Psoas muscle (tissue), 8 donors: Measurements from ENCODE around the gene ZNF621. TPM values are rescaled to one million over a fixed set of nuclear protein-coding genes. Genes with fewer than 3 reads are reported as not detected.

Source experiments
- ATAC-seq, 4 donors: fragments of 200-7000 bp; cut with Tn5 transposase; one replicate each; pipeline ENCODE4 v1.9.1; 2020; ENCODE audit warnings: moderate library complexity in 3 of 4, mild to moderate bottlenecking in 2 of 4
- DNase-seq, 2 donors: peaks; one replicate each; pipeline ENCODE4 v3.0.0-alpha.2; 2020
- H3K27ac ChIP-seq: fragments of 200-600 bp; one replicate; pipeline ENCODE4 v1.8.0; 2022
- H3K27me3 ChIP-seq, 3 donors: fragments of 200-600 bp in 1 of 3; one replicate each; pipeline versions ENCODE4 v1.6.1 to v1.8.0; 2013 to 2022; ENCODE audit warnings: low read length in 2 of 3, mild to moderate bottlenecking in 2 of 3, moderate library complexity in 1 of 3; ENCODE audit not compliant: insufficient read depth in 3 of 3
- H3K36me3 ChIP-seq, 2 donors: fragments of 200-600 bp in 1 of 2; one replicate each; pipeline versions ENCODE4 v1.6.1 to v1.8.0; 2013 to 2022; ENCODE audit warnings: low read depth in 1 of 2, mild to moderate bottlenecking in 1 of 2, moderate library complexity in 1 of 2; ENCODE audit not compliant: insufficient read depth in 1 of 2
- H3K4me1 ChIP-seq: fragments of 200-600 bp; one replicate; pipeline ENCODE4 v1.8.0; 2022
- H3K4me3 ChIP-seq: fragments of 200-600 bp; one replicate; pipeline ENCODE4 v1.8.0; 2022; ENCODE audit warnings: mild to moderate bottlenecking
- H3K9me3 ChIP-seq: fragments of 200-600 bp; one replicate; pipeline ENCODE4 v1.8.0; 2022
- WGBS, 3 donors: extraction: QIAGEN DNeasy Blood & Tissue Kit; methylation state at CpG; one replicate each; pipeline versions ENCODE4 v1.1.6 to v1.1.7; 2013; 5-methylcytosine and 5-hydroxymethylcytosine counted together
- intact Hi-C, 2 donors: fragments of 100-400 bp; cut with DNase I; formaldehyde crosslinking; loops; one replicate each; pipeline versions ENCODE4 v1.11.0 to v1.14.2; 2022
- polyA plus RNA-seq, 3 donors: library from polyadenylated mRNA; stranded (reverse); fragments of 200-250 nt; gene quantifications; one replicate each; pipeline ENCODE4 v1.2.3, GENCODE V29; 2013
- total RNA-seq, 4 donors: library from RNA; stranded (reverse); fragmentation: NEBNext Ultra II Directional in 2 of 4; extraction: Animal tissue kit (Norgen Biotek cat#: 25700) in 2 of 4; gene quantifications; one replicate each; pipeline versions ENCODE4 v1.2.1 to v1.2.4, GENCODE V29; 2021 to 2023
- TF ChIP-seq, protein P1 (sequence below): fragments of 200-600 bp; IDR thresholded peaks from one replicate; pipeline ENCODE4 v1.8.0; 2022; ENCODE audit warnings: antibody characterized with exemption
- donor health status: healthy with polysubstance abuse.
- donor health status: DM: no; HTN: no; CAD: no; lungs with moderate emphysema.
- donor health status: Bipolar disorder and iron deficiency.
- donor health status: healthy.
- donor health status: DM: yes; HTN: yes; CAD: no.
- donor health status: DM: no; HTN: no; CAD: no.
- donor health status: DM: no; HTN: no; CAD: no.
- donor health status: DM: yes; HTN: yes; CAD: no.

The ZNF621 gene
- total and polyA plus RNA-seq, 7 donors, result 5.4 to 9.9 (median 9.1) TPM

DNA sequence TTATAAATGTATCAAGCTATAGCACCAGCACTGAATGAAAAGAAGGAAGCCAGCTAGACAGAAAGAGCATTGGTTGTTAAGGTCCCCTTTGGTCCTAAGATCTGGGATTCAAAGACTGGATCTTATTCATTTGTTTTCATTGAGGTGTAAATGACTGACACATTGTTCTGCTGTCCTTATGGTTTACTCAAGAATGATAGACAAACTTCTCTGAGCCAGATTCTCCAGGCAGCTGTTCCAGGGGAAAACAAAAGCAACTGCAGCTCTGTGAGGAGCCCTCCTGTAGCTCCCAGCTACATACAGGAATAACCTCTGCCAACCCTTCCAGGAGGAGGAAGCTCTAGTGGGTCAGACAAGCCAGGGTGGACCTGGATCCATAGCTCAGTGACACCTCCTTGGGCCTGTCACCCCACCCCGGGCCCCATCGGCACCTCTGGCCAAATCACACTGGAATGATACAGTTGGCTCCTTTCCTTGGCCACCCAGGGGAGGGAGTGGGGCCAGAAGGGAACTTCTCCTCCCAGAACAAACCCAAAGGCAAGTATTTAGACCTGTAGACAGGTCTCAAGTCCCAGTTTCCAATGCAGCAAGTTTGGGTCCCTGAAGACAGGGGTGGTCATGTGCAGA, 57.8 kb downstream of the ZNF621 start:
- WGBS, 3 donors, result 11 to 24% (median 12%) methylated on average over 2 of the region's 2 CpGs
- intact Hi-C loops, result loop anchor here (5.0 to 10.0 kb wide), 7 partner anchors 192 to 1512 kb away; partner anchors contain the start of gene TRAK1 (in 1 of the 2)

DNA sequence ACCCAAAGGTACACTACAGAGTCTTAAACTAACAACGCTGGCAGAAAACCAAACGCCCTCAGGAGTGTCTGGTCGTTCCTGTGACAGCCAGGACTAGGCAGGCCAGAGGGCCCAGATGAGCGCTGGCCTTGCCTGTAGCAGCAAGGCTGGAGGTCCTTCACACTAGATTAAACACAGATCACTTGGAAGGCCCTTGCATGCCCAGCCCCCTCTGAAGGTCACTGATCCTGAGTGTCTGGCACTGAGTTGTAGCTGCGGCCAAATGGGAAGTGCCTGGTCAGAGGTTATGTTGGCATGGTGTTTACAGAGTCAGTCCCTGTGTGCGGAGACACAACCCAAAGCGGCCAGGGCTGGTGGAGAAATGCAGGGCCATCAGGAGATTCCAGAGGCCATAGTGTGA, 58.9 kb downstream of the ZNF621 start:
- DNase-seq (no peak), ATAC-seq (no peak)
- Histone ChIP-seq H3K9me3 (no peaks in the 10 kb centered on the region), H3K27me3 (no peaks in the 10 kb centered on the region), H3K4me3 (no peak overlapping the region), H3K27ac (no peak overlapping the region), H3K4me1 (no peaks in the 10 kb centered on the region), H3K36me3 (no peaks in the 10 kb centered on the region)
- TF ChIP-seq, protein P1, sequence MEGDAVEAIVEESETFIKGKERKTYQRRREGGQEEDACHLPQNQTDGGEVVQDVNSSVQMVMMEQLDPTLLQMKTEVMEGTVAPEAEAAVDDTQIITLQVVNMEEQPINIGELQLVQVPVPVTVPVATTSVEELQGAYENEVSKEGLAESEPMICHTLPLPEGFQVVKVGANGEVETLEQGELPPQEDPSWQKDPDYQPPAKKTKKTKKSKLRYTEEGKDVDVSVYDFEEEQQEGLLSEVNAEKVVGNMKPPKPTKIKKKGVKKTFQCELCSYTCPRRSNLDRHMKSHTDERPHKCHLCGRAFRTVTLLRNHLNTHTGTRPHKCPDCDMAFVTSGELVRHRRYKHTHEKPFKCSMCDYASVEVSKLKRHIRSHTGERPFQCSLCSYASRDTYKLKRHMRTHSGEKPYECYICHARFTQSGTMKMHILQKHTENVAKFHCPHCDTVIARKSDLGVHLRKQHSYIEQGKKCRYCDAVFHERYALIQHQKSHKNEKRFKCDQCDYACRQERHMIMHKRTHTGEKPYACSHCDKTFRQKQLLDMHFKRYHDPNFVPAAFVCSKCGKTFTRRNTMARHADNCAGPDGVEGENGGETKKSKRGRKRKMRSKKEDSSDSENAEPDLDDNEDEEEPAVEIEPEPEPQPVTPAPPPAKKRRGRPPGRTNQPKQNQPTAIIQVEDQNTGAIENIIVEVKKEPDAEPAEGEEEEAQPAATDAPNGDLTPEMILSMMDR, result no peak
- 85 to 90% (median 88%) methylated on average over 7 of the region's 7 CpGs for WGBS, 3 donors
- intact Hi-C loops, result loop anchor here (5.0 to 10.0 kb wide), 7 partner anchors 191 to 1511 kb away; partner anchors contain the start of gene TRAK1 (in 1 of the 2)

More for the DNA sequence above, 57.8 kb downstream of the ZNF621 start:
- H3K27me3 ChIP-seq, result no peaks in the 10 kb centered on the region
- TF ChIP-seq, protein P1, result no peak
- H3K27ac ChIP-seq, result no peak overlapping the region
- DNase-seq (no peak), ATAC-seq (no peak)
- no peaks in the 10 kb centered on the region for H3K4me1 ChIP-seq
- H3K36me3 ChIP-seq, result no peaks in the 10 kb centered on the region
- H3K9me3 ChIP-seq, result no peaks in the 10 kb centered on the region
- H3K4me3 ChIP-seq, result no peak overlapping the region

DNA sequence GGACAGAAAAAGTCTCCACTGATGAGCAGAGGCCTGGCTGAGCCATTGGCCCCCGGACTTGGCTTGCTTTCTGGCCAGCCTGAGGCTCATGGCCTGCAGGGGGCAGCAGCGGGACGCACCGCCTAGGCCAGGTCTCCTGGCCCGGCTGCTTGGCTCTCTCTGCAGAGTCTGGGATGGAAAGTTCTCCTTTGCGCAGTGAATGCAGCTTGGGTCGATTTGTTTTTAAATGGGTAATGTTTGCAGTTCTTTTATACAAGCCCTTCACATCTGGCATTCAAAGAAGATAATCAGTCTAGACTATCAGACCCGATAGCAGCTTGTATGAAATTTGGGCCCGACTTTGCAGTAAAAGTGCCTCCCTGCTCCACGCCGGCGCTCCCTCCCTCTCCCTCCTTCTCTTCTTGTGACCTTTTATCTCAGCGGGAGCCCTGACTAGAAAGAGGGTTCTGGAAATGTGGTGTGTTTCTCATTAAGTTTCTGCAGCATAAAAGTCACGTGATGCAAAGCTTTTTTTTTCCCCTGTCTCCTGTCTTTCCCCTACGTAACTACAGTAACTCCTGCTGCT, 59.9 kb downstream of the ZNF621 start:
- Histone ChIP-seq H3K27ac (no peak overlapping the region), H3K36me3 (no peaks in the 10 kb centered on the region), H3K27me3 (no peaks in the 10 kb centered on the region), H3K9me3 (no peaks in the 10 kb centered on the region), H3K4me1 (no peaks in the 10 kb centered on the region), H3K4me3 (no peak overlapping the region)
- TF ChIP-seq, protein P1, result peak; percentile 92
- ATAC-seq (peak; percentile 89 to 96 (median 90)), DNase-seq (peak; percentile 89 to 91)
- intact Hi-C loops, result loop anchor here (5.0 to 10.0 kb wide), 7 partner anchors 190 to 1510 kb away; partner anchors contain the start of gene TRAK1 (in 1 of the 2)
- 20 to 27% (median 25%) methylated on average over 15 of the region's 15 CpGs for WGBS, 3 donors

DNA sequence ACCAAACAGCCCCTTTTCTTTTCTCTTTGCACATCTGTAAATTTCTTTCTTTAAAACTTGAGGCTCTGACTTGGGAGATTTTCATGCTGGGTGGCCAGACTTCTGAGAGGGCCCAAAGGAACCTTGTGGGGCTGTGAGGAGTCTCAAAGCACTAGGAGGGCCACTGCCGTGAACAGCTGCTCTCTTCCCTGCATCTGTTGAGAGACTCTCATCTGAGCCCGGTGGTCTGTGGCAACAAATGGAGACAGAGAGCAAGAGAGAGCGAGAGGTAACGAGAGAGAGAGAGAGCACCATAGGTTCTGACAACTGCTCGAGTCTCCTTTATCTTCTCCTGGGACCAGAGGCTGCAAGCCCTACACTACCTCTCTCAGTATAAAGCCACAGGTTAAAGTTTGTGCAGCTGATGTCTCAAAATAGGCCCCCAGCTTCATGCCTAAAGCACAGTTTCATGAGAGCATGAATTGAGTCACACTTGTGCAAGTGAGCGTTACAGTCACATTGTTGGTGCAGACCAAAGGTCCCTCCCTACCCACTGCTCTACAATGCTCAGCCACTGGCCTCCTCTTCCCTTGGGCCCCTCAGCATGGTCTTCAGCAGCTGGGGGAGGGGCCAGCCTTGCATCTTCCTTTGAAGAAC, 60.7 kb downstream of the ZNF621 start:
- Histone ChIP-seq H3K27me3 (no peaks in the 10 kb centered on the region), H3K27ac (no peak overlapping the region), H3K4me1 (no peaks in the 10 kb centered on the region), H3K4me3 (no peak overlapping the region), H3K36me3 (no peaks in the 10 kb centered on the region), H3K9me3 (no peaks in the 10 kb centered on the region)
- no peak for DNase-seq
- TF ChIP-seq, protein P1, result no peak
- intact Hi-C loops, result loop anchor here in 1 of 2 donors (10.0 kb wide), 4 partner anchors 189 to 1509 kb away; partner anchors contain the start of gene TRAK1
- 82 to 86% (median 85%) methylated on average over 6 of the region's 6 CpGs for WGBS, 3 donors
- no peak for ATAC-seq
